MM.1S (cell line): ENCODE data around the gene FHDC1.

Source experiments
- DNase-seq: peaks from one replicate; pipeline ENCODE4 v3.0.0-alpha.2; 2015
- H2AFZ ChIP-seq: fragments of 300-600 bp; sonication (generic); 2 replicates; pipeline ENCODE4 v1.6.0; 2016; ENCODE audit warnings: antibody characterized with exemption, low read length
- H3F3A ChIP-seq: fragments of 300-600 bp; sonication (generic); 2 replicates; pipeline ENCODE4 v1.6.1; 2016; ENCODE audit warnings: mild to moderate bottlenecking, antibody characterized with exemption, low read length, moderate library complexity, mixed read lengths; ENCODE audit not compliant: insufficient read depth
- H3K27ac ChIP-seq: fragments of 300-600 bp; sonication (generic); 2 replicates; pipeline ENCODE4 v1.5.1; 2016; ENCODE audit warnings: mild to moderate bottlenecking, low read length
- H3K27me3 ChIP-seq: fragments of 300-600 bp; sonication (generic); replicated peaks from 2 replicates; pipeline ENCODE4 v1.6.0; 2016; ENCODE audit warnings: low read length; ENCODE audit not compliant: insufficient read depth
- H3K36me3 ChIP-seq: fragments of 300-600 bp; sonication (generic); replicated peaks from 2 replicates; pipeline ENCODE4 v1.6.1; 2016; ENCODE audit warnings: mild to moderate bottlenecking, low read length, mixed read lengths; ENCODE audit not compliant: insufficient read depth
- H3K4me1 ChIP-seq: fragments of 300-600 bp; sonication (generic); 2 replicates; pipeline ENCODE4 v1.6.1; 2016; ENCODE audit warnings: low read length, mixed read lengths
- H3K4me2 ChIP-seq: fragments of 300-600 bp; sonication (generic); 2 replicates; pipeline ENCODE4 v1.6.0; 2016; ENCODE audit warnings: low read depth, low read length
- H3K4me3 ChIP-seq: fragments of 300-600 bp; sonication (generic); 2 replicates; pipeline ENCODE4 v1.5.1; 2016; ENCODE audit warnings: low read length, mixed read lengths
- H3K79me2 ChIP-seq: fragments of 300-600 bp; sonication (generic); 2 replicates; pipeline ENCODE4 v1.6.1; 2016; ENCODE audit warnings: mixed run types, low read length, mixed read lengths
- H3K9ac ChIP-seq: fragments of 300-600 bp; sonication (generic); 2 replicates; pipeline ENCODE4 v1.6.1; 2016; ENCODE audit warnings: low read length, mixed read lengths
- H3K9me2 ChIP-seq: fragments of 300-600 bp; sonication (generic); replicated peaks from 2 replicates; pipeline ENCODE4 v1.6.1; 2016; ENCODE audit warnings: mild to moderate bottlenecking, low read length, mixed read lengths; ENCODE audit not compliant: insufficient read depth
- H3K9me3 ChIP-seq: fragments of 300-600 bp; sonication (generic); replicated peaks from 2 replicates; pipeline ENCODE4 v1.6.1; 2016; ENCODE audit warnings: mild to moderate bottlenecking, low read length, mixed read lengths; ENCODE audit not compliant: insufficient read depth
- H4K20me1 ChIP-seq: fragments of 300-600 bp; sonication (generic); 2 replicates; pipeline ENCODE4 v1.6.1; 2016; ENCODE audit warnings: mild to moderate bottlenecking, low read length, moderate library complexity, mixed read lengths; ENCODE audit not compliant: insufficient read depth
- CTCF ChIP-seq: fragments of 300-600 bp; sonication (generic); IDR thresholded peaks from 2 replicates; pipeline ENCODE4 v1.5.1; 2016; ENCODE audit warnings: antibody characterized with exemption, low read length, mixed read lengths
- EZH2 ChIP-seq: fragments of 300-600 bp; sonication (generic); optimal IDR thresholded peaks from 2 replicates; pipeline ENCODE3; 2017; ENCODE audit warnings: low read depth, mild to moderate bottlenecking, antibody characterized with exemption, low read length, mixed read lengths
- EZH2phosphoT487 ChIP-seq: fragments of 300-600 bp; sonication (generic); IDR thresholded peaks from 2 replicates; pipeline ENCODE4 v1.6.1; 2018; ENCODE audit warnings: antibody characterized with exemption, low read length

The FHDC1 gene

GRCh38 chr4:153023692-153024394 is 87.7 kb downstream of the FHDC1 start:
- no peak overlapping the region for H3K4me3 ChIP-seq
- H3K27ac ChIP-seq, result no peak overlapping the region
- TF ChIP-seq EZH2phosphoT487 (no peak), EZH2 (no peak), CTCF (no peak)
- no peaks in the 10 kb centered on the region for H3K9me3 ChIP-seq
- H3F3A ChIP-seq, result no peaks in the 10 kb centered on the region
- no peaks in the 10 kb centered on the region for H4K20me1 ChIP-seq
- H3K4me2 ChIP-seq, result no peak overlapping the region
- no peaks in the 10 kb centered on the region for H3K79me2 ChIP-seq
- H3K9me2 ChIP-seq, result no peaks in the 10 kb centered on the region
- DNase-seq, result no peak
- H2AFZ ChIP-seq, result no peak overlapping the region
- H3K4me1 ChIP-seq, result no peaks in the 10 kb centered on the region
- H3K27me3 ChIP-seq, result no peaks in the 10 kb centered on the region
- no peak overlapping the region for H3K9ac ChIP-seq
- no peaks in the 10 kb centered on the region for H3K36me3 ChIP-seq

- H3K27me3 ChIP-seq, result no peaks in the 10 kb centered on the region
- no peaks in the 10 kb centered on the region for H3K9me2 ChIP-seq
- no peaks in the 10 kb centered on the region for H3K79me2 ChIP-seq
- DNase-seq, result no peak
- H2AFZ ChIP-seq, result no peak overlapping the region
- H4K20me1 ChIP-seq, result no peaks in the 10 kb centered on the region
- no peak overlapping the region for H3K27ac ChIP-seq
- no peak overlapping the region for H3K4me2 ChIP-seq
- no peak overlapping the region for H3K4me3 ChIP-seq
- no peaks in the 10 kb centered on the region for H3K4me1 ChIP-seq
- H3K9ac ChIP-seq, result no peak overlapping the region
- TF ChIP-seq CTCF (no peak), EZH2phosphoT487 (no peak), EZH2 (no peak)
- H3K36me3 ChIP-seq, result no peaks in the 10 kb centered on the region
- no peaks in the 10 kb centered on the region for H3K9me3 ChIP-seq
- H3F3A ChIP-seq, result no peaks in the 10 kb centered on the region
Measured at GRCh38 chr4:153024466-153024865, 88.3 kb downstream of the FHDC1 start.

- H3K9me2 ChIP-seq, result no peaks in the 10 kb centered on the region
- no peak for DNase-seq
- no peak overlapping the region for H3K4me3 ChIP-seq
- H3K36me3 ChIP-seq, result no peaks in the 10 kb centered on the region
- H4K20me1 ChIP-seq, result no peaks in the 10 kb centered on the region
- H3K9me3 ChIP-seq, result no peaks in the 10 kb centered on the region
- H3K9ac ChIP-seq, result no peak overlapping the region
- H2AFZ ChIP-seq, result no peak overlapping the region
- H3K27me3 ChIP-seq, result no peaks in the 10 kb centered on the region
- H3K4me1 ChIP-seq, result no peaks in the 10 kb centered on the region
- no peak for TF ChIP-seq EZH2
- no peak for TF ChIP-seq CTCF
- no peak for TF ChIP-seq EZH2phosphoT487
- H3K27ac ChIP-seq, result no peak overlapping the region
- no peaks in the 10 kb centered on the region for H3K79me2 ChIP-seq
- no peak overlapping the region for H3K4me2 ChIP-seq
- H3F3A ChIP-seq, result no peaks in the 10 kb centered on the region
Measured at GRCh38 chr4:153025406-153025805, 89.3 kb downstream of the FHDC1 start.
